Fibroblast of skin of scalp (primary cell): ENCODE data around the gene ISG15.
"Not testable (repeated sequence)": the region's sequence is repeated elsewhere in the genome, so short reads cannot be mapped to it uniquely, and the experiment has no call there.

Experiments
- DNase-seq: peaks from one replicate; pipeline ENCODE4 v3.0.0-alpha.2; 2013

The ISG15 gene

DNA sequence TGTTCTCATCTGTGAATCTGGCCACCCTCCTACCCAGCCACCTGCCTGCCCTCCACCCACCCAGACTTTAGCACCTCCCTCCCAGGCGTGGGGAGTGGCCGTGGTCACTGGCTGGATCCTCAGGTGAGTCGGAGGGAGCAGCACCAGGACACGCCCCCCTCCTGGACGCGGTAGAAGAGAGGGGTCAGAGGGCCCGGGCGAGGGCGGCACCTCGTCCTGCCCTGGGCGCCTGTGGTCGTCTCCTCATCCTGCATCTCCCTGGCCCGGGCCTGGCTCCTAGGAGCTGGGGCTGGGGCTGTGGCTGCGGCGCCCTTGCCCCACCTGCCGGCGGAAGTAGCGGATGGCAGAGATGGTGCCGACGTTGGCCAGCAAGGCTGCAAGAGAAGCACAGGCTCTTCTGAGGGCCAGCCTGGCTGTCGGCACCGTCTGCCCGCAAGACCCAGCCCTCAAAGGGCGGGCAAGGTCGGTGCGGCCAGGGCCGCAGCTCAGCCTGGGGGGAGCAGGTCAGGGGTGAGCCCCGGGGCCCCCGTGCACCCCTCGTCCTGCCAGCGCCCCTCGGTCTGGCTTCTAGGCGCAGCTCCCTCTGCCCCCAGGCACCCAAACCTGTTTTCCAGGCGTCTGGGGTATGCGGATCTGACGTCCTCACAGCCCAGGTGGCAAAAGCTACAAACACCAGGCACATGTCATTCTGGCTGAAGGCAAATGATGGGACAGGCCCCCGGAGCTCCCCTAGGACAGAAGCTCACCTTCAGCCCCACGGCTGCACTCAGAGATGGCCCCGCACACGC is 37.2 kb upstream of the ISG15 start:
- DNase-seq = peak; percentile 52

DNA sequence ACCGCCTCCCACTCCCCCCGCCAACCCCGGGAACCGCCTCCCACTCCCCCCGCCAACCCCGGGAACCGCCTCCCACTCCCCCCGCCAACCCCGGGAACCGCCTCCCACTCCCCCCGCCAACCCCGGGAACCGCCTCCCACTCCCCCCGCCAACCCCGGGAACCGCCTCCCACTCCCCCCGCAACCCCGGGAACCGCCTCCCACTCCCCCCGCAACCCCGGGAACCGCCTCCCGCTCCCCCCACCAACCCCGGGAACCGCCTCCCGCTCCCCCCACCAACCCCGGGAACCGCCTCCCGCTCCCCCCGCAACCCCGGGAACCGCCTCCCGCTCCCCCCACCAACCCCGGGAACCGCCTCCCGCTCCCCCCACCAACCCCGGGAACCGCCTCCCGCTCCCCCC is 36.5 kb upstream of the ISG15 start:
- DNase-seq = not testable (repeated sequence)

DNA sequence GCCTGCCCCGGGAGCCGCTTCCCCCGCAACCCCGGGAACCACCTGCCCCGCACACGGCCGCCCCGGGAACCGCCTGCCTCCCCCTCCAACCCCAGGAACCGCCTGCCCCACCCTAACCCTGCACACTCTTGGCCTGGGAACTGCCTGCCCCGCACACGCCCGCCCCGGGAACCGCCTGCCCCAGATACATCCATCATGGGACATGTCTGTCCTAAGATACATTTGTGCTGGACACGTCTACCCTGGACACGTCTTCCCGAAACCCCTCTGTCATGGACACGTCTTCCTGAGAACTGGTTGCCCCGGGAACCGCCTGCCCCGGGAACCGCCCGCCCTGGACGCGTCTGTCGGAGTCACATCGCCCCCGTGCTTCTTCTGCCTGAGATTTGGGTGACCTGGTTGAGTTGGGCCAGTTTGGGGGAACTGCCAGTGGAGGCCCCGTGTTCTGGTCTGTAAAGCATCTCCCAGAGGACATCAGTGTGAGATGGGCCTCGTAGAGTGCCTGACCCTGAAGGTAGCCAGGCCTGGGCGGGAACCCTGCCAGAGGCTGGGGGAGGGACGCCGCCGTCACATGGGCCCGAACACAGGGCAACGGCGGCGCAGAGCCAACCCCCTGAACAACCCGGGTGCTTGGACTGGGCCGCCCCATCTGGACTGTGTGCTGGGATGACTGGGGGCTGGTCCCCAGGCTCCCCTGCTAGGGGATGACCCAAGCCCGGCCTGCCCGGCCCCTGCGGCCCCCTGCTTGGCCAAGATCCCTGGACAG is 35.0 kb upstream of the ISG15 start:
- DNase-seq = no peak

- DNase-seq = no peak
Observed at GRCh38 chr1:978835-979743, 34.2 kb upstream of the ISG15 start.

GRCh38 chr1:979744-980072 is 33.6 kb upstream of the ISG15 start:
- DNase-seq = no peak

DNA sequence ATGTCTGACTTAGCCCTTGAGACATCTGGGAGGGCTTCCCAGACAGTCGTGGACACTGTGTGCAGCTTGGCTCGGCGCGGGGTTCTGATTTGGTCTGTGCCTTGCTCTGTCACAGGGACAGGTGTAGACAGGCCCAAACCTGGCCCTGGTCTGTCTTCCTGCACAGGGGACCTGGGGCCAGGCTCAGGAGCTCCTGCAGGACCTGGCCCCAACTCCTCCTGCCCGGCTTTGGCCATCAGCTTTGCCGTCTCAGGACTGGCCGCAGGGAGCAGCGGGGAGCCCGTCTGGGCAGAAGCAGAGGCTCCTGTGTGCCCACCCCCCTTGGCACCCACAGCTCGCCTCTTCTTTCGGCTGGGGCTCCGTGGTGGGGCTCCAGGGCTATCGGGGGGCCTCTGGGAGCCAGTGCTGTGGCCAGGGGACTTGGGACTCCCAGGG is 33.1 kb upstream of the ISG15 start:
- no peak for DNase-seq

DNA sequence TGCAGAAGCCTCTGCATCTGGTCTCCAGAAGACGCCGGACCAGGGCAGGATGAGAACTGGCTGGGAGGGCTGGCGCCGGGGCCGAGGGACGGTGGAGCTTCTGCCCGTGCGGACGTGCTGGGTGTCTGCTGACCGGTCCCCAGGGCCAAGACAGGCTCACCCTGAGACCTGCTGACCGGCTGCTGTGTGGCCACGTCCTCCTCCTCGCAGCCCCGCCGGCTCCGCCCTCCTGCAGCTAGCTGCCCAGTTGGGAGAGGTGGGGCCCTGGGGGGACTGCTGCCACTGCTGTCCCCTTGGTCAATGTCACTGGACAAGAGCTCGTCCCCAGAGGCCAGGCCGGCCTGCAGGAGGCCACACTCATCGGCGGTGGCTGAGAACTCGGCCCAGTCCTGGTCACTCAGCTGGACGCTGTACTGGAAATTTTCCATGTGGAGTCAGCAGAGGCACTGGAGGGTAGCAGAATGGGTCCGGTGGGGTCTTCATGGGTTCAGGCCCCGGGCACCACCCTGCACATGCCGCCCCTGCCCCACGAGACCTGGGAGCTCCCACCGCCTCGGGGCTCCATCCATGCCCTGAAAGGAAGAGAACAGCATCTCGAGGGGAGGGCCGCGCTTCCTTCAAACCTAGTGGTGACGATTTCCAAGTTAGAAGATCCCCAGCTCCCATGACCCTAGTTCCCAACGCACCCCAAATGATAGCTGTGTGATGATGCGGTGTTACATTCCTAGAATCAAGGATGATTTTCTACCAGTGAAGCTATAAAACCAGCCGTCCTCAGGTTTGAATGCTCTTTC is 32.5 kb upstream of the ISG15 start:
- DNase-seq = no peak

DNA sequence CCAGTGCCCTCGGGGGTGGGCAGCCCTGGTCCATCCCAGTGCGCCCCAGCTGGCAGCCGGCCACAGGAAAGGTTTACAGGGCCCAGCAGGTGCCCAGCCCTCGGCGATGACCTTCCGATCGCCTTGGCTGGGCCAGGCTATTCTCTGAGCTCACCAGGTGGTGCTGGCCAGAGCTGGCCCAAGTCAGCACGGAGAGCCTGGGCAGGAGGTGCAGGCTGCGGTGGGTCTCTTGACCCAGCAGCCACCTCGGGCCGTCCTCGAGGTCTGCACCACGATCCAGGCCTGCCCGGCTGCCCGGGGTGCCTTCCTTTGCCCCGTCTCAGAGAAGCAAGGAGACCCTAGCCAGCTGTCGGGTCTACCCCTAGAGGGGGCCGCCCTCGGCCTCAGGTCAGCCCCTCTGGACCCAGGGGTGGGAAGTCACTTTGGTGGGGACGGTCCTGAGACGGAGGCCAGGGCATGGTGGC is 31.8 kb upstream of the ISG15 start:
- no peak for DNase-seq

DNA sequence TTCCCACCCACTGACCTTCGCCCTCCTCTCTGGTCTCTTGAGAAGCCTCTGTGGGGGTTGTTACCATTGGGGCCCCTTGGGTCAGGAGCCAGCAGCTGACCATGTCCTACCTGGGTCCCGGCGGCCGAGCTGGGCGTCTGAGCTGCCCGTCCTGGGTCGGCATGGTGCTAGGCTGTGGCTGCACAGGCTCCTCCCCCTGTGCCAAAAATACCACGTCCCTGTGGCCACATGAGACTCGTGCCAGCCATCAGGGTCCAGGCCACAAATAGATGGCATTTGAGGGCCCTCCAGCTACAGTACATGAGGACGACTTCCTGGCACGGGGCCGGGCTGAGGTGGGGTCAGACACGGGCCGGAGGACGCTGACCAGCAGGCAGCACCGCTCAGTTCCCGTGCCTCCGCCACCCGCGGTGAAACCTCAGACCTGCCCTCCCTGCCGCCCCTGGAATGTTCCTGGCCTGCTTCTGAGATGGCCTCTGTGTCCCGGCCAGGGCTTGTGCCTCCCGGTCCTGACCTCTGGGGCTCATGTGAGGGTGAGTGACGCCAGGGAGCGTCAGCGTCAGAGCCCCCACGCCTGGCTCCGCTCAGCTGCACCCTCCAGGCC is 31.2 kb upstream of the ISG15 start, which contains the start of gene PERM1:
Gene PERM1, minus strand, starts transcription at position 139 of the 604 bp plus-strand sequence. CDS start 1,064 bp downstream, outside the sequence.
- no peak for DNase-seq

- no peak for DNase-seq
Observed at GRCh38 chr1:982765-983436, 30.4 kb upstream of the ISG15 start.

DNA sequence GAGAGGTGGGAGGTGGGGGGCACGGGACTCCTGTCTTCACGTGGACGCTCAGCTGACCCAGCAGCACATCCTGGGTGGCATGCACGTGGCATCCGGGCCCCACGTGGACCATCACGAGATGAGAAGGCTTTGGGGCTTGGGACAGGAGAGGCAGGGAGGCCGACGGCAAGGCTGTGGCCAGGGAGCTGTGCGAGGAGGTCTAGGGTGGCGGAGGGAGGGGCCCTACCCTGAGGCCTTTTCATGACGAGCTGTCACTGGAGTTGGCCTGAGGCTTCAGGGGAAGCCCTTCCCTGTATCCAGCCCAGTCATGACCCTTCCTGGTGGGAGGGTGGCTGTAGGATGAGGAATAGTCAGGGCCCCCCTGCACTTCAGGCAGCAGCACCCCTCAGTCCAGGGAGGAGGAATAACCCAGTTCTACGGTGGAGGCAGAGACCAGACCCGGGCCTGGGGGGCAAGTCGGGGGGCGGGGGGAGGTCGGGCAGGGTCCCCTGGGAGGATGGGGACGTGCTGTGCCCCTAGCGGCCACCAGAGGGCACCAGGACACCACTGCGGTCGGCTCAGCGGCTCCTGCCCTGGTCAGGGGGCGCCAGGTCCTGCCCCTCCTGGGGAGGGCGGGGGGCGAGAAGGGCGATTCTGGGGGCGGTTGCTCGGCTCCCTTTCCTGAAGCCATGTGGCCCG is 29.4 kb upstream of the ISG15 start:
- DNase-seq = peak; percentile 26

DNA sequence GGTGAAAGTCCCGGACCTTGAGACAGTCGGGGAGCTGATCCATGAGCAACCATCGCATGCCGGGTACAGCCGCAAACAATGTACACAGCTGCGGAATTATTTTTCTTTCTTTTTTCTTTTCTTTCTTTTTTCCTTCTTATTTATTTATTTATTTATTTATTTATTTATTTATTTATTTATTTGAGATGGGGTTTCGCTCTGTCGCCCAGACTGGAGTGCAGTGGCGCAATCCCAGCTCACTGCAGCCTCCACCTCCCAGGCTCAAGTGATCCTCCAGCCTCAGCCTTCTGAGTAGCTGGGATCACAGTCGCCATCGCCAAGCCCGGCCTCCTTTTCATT is 28.9 kb upstream of the ISG15 start:
- DNase-seq = no peak

DNA sequence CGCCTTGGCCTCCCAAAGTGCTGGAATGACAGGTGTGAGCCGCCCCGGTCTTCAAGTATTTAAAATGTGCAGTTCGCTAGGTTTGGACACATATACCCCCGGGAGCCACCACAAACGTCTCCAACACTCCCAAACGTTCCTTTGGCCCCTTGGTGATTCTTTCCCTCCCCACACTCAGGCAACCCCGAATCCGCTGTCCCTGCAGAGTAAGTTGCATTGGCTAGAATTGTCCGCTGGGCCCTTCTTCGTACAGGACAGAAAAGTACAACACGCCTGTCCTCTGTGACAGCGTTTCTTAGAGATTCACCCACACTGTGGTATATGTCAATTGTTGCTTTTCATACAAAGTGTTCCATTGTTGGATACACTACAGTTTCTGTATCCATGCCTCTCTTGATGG is 28.2 kb upstream of the ISG15 start:
- DNase-seq = no peak

GRCh38 chr1:988061-988460 is 25.2 kb upstream of the ISG15 start:
- not testable (repeated sequence) for DNase-seq

DNA sequence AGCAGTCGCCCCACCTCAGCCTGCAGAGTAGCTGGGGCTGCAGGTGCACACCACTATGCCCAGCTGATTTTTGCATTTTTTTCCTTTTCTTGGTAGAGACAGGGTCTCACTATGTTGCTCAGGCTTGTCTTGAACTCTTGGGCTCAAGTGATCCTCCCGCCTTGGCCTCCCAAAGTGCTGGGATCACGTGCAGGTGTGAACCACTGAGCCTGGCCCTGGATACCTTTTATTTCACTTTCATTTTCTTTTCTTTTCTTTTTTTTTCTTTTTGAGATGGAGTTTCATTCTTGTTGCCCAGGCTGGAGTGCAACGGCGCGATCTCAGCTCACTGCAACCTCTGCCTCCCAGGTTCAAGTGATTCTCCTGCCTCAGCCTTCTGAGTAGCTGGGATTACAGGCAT is 22.0 kb upstream of the ISG15 start:
- not testable (repeated sequence) for DNase-seq

DNA sequence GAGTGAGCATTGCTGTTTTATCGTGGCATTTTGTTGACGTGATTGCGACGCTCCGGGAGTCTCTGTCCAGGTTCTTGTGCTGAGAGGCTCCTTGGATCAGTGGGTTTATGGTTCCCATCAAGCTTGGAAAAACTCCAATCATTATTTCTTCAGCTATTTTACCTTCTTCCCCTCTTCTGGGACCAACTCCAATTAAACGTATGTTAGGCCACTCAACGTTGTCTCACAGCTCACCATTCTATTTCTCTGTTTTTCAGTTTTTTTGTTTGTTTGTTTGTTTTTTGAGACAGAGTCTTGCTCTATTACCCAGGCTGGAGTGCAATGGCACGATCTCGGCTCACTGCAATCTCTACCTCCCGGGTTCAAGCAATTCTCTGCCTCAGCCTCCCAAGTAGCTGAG is 21.4 kb upstream of the ISG15 start:
- no peak for DNase-seq

- no peak for DNase-seq
Observed at GRCh38 chr1:992362-992761, 20.9 kb upstream of the ISG15 start.

GRCh38 chr1:993379-993995 is 19.8 kb upstream of the ISG15 start:
- no peak for DNase-seq

- DNase-seq = not testable (repeated sequence)
Observed at GRCh38 chr1:994546-994945, 18.8 kb upstream of the ISG15 start.
